Amniotic stem cell (primary cell): ENCODE measurements around the gene KDM4C.

ENCODE experiments used
- DNase-seq: peaks from one replicate; lab custom pipeline; 2025; lab: John Stamatoyannopoulos, UW

The KDM4C gene

DNA sequence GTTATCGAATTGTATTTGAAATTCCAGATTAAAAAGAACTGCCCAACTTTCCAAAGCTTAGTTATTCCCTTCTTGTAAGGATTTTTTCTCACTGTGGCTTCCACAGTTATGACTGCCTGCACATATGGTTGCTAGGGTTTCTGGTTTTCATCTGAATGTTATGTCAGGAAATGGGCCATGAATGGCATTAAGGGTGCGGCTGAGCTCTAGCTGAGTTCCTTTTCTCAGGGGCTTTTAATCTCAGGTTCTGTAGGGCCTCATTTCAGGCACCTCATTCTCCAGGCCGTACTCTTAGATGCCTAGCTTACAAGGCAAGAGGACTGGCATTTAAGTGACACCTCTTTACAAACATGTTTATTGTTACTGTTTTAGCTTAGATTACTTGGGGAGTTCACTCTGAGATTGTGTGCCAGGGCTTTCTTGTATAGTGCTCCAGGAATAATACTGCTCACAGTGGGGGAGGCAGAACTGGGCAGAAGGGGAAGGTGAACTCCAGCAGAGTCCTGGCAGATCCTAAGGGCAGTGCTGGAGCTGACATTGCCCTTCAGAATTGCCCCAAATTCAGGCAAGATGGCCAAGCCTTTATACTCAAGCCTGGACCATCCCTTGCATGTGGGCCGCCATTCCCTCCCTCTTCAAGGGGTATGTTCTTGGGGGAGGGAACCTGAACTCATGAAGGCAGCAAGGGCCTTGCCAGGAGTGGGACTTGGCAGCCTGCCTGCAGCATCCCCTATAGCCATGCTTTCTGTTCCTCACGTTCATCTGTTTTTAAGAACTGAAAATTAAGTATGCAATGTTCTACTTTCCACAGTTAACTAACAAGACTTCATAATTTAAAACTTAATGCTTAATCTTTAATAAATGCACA, 111.5 kb downstream of the KDM4C start:
- DNase-seq: no peak

DNA sequence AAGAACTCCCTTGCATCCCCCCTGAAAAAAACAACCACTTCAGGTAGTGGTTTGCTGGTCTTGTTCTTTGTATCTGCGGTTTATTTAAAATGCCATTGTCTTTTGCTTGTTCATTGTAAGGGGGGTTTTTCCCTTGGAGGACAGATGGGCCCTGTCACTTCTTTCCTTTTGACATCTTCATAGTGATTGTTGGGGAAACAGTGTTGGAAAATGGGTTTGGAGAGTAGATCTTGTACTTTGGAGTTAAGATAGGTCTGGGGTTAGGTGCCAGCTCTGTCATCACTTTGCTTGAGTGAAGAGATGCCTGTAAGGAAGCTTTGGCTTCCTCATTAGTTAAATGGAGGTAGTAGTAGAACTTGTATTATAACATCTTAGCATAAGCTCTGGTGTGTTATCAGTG, 112.4 kb downstream of the KDM4C start:
- no peak for DNase-seq

DNA sequence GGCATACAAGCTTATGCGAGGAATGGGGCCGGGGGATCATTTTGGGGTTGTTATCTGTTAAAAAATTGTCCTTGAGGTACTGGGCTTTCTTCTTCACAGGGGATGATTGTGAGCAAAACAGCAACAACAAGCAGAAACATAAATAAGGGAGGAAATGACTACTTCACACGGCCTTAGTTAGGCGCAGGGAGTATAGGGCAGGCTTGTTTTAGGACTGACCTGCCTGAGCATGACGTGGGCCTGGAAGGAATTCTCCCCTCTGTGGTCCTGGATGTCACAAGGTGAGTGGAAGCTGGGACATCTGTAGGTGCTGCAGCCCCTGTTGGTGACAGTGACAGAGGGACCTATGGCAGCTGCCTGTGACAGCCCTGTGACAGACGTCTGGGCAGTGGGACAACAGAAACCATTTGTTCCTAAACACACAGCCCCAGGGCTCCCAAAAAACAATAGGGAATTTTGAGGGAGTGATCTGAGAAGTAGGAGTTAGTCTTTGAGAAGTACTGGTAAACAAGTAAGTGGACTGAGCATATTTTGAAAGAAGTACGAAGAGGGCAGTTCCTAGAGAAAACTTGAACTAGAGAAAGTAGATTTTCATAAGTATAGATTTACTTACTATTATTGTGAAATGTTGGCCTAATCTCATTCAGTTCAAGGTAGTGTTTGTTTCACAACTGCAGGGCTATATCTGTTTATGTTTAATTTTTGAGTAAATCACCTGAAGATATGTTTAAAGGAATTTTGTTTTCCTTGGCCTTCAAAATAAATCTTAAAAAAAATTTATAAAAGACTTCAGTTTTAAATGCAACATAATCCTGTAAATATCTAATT, 113.1 kb downstream of the KDM4C start:
- no peak for DNase-seq

GRCh38 chr9:6873857-6874256, 116.1 kb downstream of the KDM4C start:
- no peak for DNase-seq

DNA sequence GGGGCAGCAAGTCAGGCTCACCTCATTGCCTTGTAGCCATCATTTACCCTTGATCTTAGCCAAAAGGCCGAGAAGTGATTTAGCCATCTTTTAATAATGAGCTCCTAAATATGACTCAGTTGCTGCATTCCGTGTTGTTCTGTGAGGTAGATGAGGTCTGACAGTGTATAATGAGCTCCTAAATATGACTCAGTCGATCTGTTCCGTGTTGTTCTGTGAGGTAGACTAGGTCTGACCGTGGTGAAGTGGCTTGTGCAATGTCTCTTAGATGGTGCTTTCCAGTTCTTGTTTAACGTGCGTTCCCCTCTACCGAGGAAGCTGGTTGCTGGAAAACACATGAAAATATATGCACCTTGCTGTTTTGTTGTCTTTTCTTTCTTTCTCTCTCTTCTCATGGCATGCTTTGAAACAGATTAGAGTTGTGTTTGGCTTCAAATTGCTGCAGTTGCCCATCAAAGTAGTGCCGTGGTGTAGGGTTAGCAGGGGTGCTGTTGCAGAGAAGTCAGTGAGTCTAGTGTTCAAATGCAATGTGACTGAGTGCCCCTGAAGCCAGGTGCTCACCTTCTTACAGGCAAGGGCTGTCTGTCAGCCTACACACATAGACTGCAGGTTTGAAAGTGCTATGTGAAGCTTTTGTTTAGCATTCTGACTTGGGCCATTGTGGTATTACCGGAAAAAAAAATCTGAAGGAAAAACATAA, 118.6 kb downstream of the KDM4C start:
- DNase-seq: no peak

DNA sequence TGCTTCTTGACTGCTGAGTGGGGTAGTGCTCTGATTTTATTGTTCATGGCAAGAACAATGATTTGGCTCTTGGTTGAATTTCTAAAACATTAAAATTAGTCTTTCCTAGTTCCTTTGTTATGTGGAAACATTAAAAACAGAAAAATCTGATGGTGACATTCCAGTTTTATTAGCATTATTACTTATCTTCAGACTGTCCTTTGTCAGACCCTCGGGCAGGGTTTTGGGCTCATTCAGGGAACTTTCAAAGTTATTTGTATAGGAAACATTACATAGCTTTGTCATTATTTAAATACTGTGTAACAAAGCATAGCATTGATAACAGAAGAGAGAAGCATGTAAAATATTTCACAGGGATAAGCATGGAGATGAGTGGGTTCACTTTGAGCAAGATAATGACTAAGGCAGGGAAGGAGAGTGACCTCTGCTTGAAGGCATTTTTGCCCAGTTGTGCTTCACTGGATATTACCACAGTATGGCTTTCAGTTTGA, 119.9 kb downstream of the KDM4C start:
- DNase-seq: no peak

GRCh38 chr9:6880626-6881025, 122.9 kb downstream of the KDM4C start:
- no peak for DNase-seq

DNA sequence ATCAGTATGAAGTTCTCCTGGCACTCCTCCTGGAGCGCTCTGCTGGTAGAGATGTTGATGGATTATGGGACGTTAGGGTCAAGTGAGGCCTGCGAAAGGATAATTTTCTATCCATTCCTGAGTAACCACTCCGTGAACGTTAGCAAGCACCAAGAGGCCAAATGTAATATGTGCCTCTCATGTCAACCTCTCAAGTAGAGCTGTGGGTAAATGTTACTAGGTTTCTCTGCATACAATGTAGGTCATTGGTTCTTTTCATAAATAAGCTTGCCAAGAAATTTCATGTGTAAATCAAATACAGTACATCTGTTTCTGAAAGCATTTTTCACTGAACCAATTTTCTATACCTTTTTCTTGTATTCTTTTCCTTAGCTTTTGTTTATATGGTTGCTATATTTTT, 126.3 kb downstream of the KDM4C start:
- no peak for DNase-seq

DNA sequence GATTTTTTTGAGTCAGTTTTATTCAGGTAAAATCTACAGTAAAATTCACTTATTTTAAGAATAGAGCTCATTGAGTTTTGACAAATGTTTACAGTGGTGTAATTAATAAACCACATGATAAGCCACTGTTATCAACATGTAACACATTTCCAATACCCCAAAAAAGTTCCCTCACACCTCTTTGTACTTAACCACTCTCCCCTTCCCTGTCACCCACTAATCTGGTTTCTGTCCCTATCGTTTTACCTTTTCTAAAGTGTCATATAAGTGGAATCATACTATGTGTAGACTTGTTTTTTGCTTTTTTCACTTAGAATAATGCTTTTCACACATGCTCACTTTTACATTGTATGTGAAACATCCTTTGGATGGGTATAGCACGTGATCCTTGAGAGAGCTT, 127.2 kb downstream of the KDM4C start:
- DNase-seq: no peak

DNA sequence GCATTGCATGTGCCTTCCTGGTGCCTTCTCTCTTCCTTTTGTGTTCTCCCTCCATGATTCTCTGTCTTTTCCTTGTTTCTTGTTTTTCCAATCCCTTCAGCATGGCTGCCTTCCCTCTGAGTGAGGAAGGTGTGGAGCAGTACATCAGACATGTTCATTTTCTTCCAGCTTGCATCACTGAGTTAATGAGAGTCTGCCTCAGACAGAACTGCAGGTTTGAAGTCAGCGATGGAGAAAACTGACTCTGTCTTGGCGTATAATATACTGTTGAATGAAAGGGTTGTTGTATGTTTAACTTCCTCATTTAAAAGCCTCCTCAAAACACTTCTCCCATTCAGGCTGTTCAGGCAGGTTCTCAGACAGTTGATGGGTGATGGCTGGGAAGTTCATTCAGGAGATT, 129.3 kb downstream of the KDM4C start:
- no peak for DNase-seq

DNA sequence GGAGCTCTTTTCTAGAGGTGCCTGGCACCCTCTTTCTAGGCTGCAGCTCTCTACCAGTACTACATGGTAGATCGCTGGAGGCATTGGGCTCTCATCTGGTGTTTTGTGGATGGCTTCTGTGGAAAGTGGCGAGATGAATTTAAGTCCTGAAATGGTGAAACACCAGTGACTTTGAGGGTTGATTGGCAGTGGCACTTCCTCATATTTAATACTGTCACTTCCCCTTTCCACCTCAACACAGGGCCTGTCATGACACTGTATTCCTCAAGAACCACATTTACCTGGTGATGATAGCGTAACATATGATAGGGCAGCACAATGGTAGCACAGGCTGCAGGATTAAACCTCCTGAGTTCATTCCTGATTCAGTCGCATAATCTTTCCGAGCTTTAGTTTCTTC, 132.1 kb downstream of the KDM4C start:
- DNase-seq: no peak

- no peak for DNase-seq
Measured at GRCh38 chr9:6893350-6894131, 135.8 kb downstream of the KDM4C start.

- no peak for DNase-seq
Measured at GRCh38 chr9:6894135-6894534, 136.4 kb downstream of the KDM4C start.

DNA sequence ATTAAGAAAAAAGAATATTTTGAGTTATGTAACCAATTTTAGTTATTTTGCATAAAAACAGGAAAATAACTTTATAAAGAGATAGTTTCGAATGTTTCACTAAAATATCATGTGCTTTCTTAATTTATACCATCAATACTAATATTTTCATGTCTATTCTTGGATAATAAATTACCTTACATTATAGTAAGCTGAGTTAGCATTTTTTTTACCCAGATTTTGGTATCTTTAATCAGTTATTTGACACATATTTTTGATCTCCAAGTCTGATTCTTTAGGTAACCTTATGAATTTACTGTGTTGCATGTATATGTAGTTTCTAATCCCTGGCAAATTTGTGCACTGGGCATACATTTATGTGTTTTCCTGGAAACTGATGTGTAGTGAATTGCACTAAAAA, 138.0 kb downstream of the KDM4C start:
- DNase-seq: no peak

- DNase-seq: no peak
Measured at GRCh38 chr9:6896562-6896961, 138.8 kb downstream of the KDM4C start.

- DNase-seq: no peak
Measured at GRCh38 chr9:6897207-6897822, 139.5 kb downstream of the KDM4C start.

GRCh38 chr9:6897898-6898302, 140.1 kb downstream of the KDM4C start:
- no peak for DNase-seq

DNA sequence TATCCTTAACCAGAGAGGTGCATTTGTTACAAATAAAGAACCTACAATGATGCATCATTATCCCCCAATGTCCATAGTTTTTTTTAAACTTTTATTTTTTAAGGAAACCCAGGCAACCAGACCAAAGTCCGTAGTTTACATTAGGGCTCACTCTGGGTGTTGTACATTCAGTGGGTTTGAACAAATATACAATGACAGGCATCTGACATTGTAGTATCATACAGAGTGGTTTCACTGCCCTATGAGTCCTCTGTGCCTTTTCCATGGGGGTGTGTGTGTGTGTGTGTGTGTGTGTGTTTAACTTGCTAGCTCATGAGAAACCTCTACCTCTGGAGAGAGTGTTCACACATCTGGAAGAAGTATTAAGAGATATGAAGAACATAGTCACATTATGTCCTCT, 141.5 kb downstream of the KDM4C start:
- no peak for DNase-seq

- no peak for DNase-seq
Measured at GRCh38 chr9:6900440-6900883, 142.7 kb downstream of the KDM4C start.

GRCh38 chr9:6901180-6901579, 143.4 kb downstream of the KDM4C start:
- no peak for DNase-seq

- DNase-seq: no peak
Measured at GRCh38 chr9:6902423-6902822, 144.7 kb downstream of the KDM4C start.
